ENCODE data around the gene FGGY. TPM values are rescaled to one million over a fixed set of nuclear protein-coding genes. Genes with fewer than 3 reads are reported as not detected.
"Not testable (repeated sequence)": the region's sequence is repeated elsewhere in the genome, so short reads cannot be mapped to it uniquely, and the experiment has no call there.

Gene FGGY
- total RNA-seq, 4 donors from 2014 or later, result 12.4 to 17.5 (median 16.1) TPM

- Histone ChIP-seq H3K4me1 (peaks cover 29% of the 10 kb centered on the region), H3K36me3 (no peaks in the 10 kb centered on the region), H3K9me3 (no peaks in the 10 kb centered on the region), H3K4me3 (no peak overlapping the region), H3K27ac (no peak overlapping the region), H3K27me3 (no peaks in the 10 kb centered on the region)
- DNase-seq (ENCODE audit: low spot score in 2 of 2), result no peak
- TF ChIP-seq EP300 (IDR thresholded peaks at IDR 0.05) (no peak), POLR2A (IDR thresholded peaks at IDR 0.05) (no peak), POLR2AphosphoS5 (IDR thresholded peaks at IDR 0.05) (no peak), CTCF (IDR thresholded peaks at IDR 0.05) (no peak)
- WGBS, result over 99% methylated on average over 4 of the region's 4 CpGs
Observed at GRCh38 chr1:59294423-59294822, 2.5 kb upstream of the FGGY start.

GRCh38 chr1:59295618-59296017 lies 1.3 kb upstream of the FGGY start:
- TF ChIP-seq POLR2A (IDR thresholded peaks at IDR 0.05) (no peak), POLR2AphosphoS5 (IDR thresholded peaks at IDR 0.05) (no peak), CTCF (IDR thresholded peaks at IDR 0.05) (no peak), EP300 (IDR thresholded peaks at IDR 0.05) (no peak)
- WGBS, result 31% methylated on average over 4 of the region's 4 CpGs
- Histone ChIP-seq H3K36me3 (no peaks in the 10 kb centered on the region), H3K4me1 (peaks cover 29% of the 10 kb centered on the region), H3K27ac (peak overlapping the region; percentile 95), H3K27me3 (no peaks in the 10 kb centered on the region), H3K9me3 (no peaks in the 10 kb centered on the region), H3K4me3 (peak overlapping the region; percentile 57)
- DNase-seq (ENCODE audit: low spot score in 2 of 2), result no peak

- TF ChIP-seq EP300 (IDR thresholded peaks at IDR 0.05), result no peak
- no peak for TF ChIP-seq POLR2AphosphoS5 (IDR thresholded peaks at IDR 0.05)
- TF ChIP-seq POLR2A (IDR thresholded peaks at IDR 0.05), result no peak
- TF ChIP-seq CTCF (IDR thresholded peaks at IDR 0.05), result no peak
- no peak overlapping the region for H3K4me3 ChIP-seq
- no peak for DNase-seq (ENCODE audit: low spot score in 2 of 2)
- H3K36me3 ChIP-seq, result no peaks in the 10 kb centered on the region
- no peaks in the 10 kb centered on the region for H3K9me3 ChIP-seq
- 52% methylated on average over 2 of the region's 2 CpGs for WGBS
- H3K27me3 ChIP-seq, result no peaks in the 10 kb centered on the region
- peaks cover 29% of the 10 kb centered on the region for H3K4me1 ChIP-seq
- H3K27ac ChIP-seq, result peak overlapping the region; percentile 95
Observed at GRCh38 chr1:59298026-59298583, 1.2 kb downstream of the FGGY start.

- DNase-seq (ENCODE audit: low spot score in 2 of 2), result no peak
- Histone ChIP-seq H3K27ac (peak overlapping the region; percentile 95), H3K4me3 (no peak overlapping the region), H3K27me3 (no peaks in the 10 kb centered on the region), H3K36me3 (no peaks in the 10 kb centered on the region), H3K9me3 (no peaks in the 10 kb centered on the region), H3K4me1 (peaks cover 29% of the 10 kb centered on the region)
- TF ChIP-seq POLR2A (IDR thresholded peaks at IDR 0.05) (no peak), EP300 (IDR thresholded peaks at IDR 0.05) (no peak), CTCF (IDR thresholded peaks at IDR 0.05) (no peak), POLR2AphosphoS5 (IDR thresholded peaks at IDR 0.05) (no peak)
- WGBS, result 86% methylated on average over 6 of the region's 6 CpGs
Observed at GRCh38 chr1:59298710-59299346, 1.9 kb downstream of the FGGY start.

GRCh38 chr1:59299670-59300069 lies 2.8 kb downstream of the FGGY start:
- 96% methylated on average over 11 of the region's 11 CpGs for whole genome bisulfite sequencing
- H3K4me1 ChIP-seq, result peaks cover 29% of the 10 kb centered on the region
- not testable (repeated sequence) for H3K36me3 ChIP-seq; DNase-seq (ENCODE audit: low spot score in 2 of 2); H3K27ac ChIP-seq; H3K27me3 ChIP-seq; H3K9me3 ChIP-seq; H3K4me3 ChIP-seq
